SW480 (cell line): Measurements from ENCODE around the gene RABGAP1.

ENCODE experiments used
- DNase-seq: peaks from one replicate; pipeline ENCODE4 v3.0.0-alpha.2; 2016; ENCODE audit warnings: low spot score

The RABGAP1 gene

GRCh38 chr9:123011380-123011779 lies 70.6 kb downstream of the RABGAP1 start:
- DNase-seq: no peak

GRCh38 chr9:123011878-123012528 lies 71.2 kb downstream of the RABGAP1 start:
- DNase-seq: no peak

- DNase-seq: no peak
Measured at GRCh38 chr9:123016631-123017030, 75.8 kb downstream of the RABGAP1 start.

- no peak for DNase-seq
Measured at GRCh38 chr9:123020796-123021195, 80.0 kb downstream of the RABGAP1 start.

- no peak for DNase-seq
Measured at GRCh38 chr9:123026425-123026824, 85.6 kb downstream of the RABGAP1 start.

- DNase-seq: no peak
Measured at GRCh38 chr9:123027517-123027916, 86.7 kb downstream of the RABGAP1 start.

- DNase-seq: no peak
Measured at GRCh38 chr9:123028136-123028535, 87.3 kb downstream of the RABGAP1 start.

GRCh38 chr9:123028973-123029372 lies 88.2 kb downstream of the RABGAP1 start:
- no peak for DNase-seq

- no peak for DNase-seq
Measured at GRCh38 chr9:123031963-123032362, 91.1 kb downstream of the RABGAP1 start.

- DNase-seq: no peak
Measured at GRCh38 chr9:123033352-123033751, 92.5 kb downstream of the RABGAP1 start, which contains the start of gene GPR21. TSS of gene GPR21 (plus strand) at chr9:123033667. CDS start at chr9:123034567, 900 bp downstream.

GRCh38 chr9:123033864-123034601 lies 93.2 kb downstream of the RABGAP1 start:
- no peak for DNase-seq

- no peak for DNase-seq
Measured at GRCh38 chr9:123034881-123035510, 94.2 kb downstream of the RABGAP1 start.

- no peak for DNase-seq
Measured at GRCh38 chr9:123035791-123036190, 95.0 kb downstream of the RABGAP1 start.

GRCh38 chr9:123036893-123037545 lies 96.2 kb downstream of the RABGAP1 start:
- DNase-seq: no peak

- DNase-seq: no peak
Measured at GRCh38 chr9:123039617-123040219, 98.9 kb downstream of the RABGAP1 start.

GRCh38 chr9:123040801-123041200 lies 100.0 kb downstream of the RABGAP1 start:
- no peak for DNase-seq

GRCh38 chr9:123041489-123041888 lies 100.7 kb downstream of the RABGAP1 start:
- DNase-seq: no peak

GRCh38 chr9:123043081-123043939 lies 102.5 kb downstream of the RABGAP1 start:
- no peak for DNase-seq

GRCh38 chr9:123044586-123044985 lies 103.8 kb downstream of the RABGAP1 start:
- DNase-seq: no peak

- DNase-seq: no peak
Measured at GRCh38 chr9:123046406-123047195, 105.8 kb downstream of the RABGAP1 start.
